ENCODE measurements around the gene RGS3.

RGS3 gene

GRCh38 chr9:113570749-113571711 lies 107.5 kb downstream of the RGS3 start:
- DNase-seq (ENCODE audit: low spot score): no peak

- no peak for DNase-seq (ENCODE audit: low spot score)
Measured at GRCh38 chr9:113572076-113572861, 108.7 kb downstream of the RGS3 start.

- no peak for DNase-seq (ENCODE audit: low spot score)
Measured at GRCh38 chr9:113573046-113573958, 109.8 kb downstream of the RGS3 start.

DNA sequence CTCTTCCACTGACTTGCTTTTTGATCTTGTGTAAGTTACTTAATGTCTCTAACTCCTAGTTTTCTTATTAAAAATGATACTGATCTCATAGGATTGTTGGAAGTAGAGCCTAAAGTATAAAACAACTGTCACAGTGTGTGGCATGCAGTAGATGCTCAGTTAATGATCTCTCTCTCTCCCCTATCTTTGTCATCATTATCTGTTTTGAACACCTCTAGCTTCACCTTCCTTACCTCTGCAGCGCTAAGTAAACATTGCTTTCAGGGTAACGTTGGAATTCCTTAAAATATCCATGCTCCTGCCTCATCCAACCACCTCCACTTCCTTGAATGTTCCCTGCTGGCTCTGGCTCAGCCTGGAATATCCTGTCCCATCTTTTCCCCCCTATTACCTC lies 110.4 kb downstream of the RGS3 start:
- no peak for DNase-seq (ENCODE audit: low spot score)

GRCh38 chr9:113574441-113575262 lies 111.1 kb downstream of the RGS3 start:
- no peak for DNase-seq (ENCODE audit: low spot score)

- DNase-seq (ENCODE audit: low spot score): no peak
Measured at GRCh38 chr9:113577525-113578261, 114.2 kb downstream of the RGS3 start.

DNA sequence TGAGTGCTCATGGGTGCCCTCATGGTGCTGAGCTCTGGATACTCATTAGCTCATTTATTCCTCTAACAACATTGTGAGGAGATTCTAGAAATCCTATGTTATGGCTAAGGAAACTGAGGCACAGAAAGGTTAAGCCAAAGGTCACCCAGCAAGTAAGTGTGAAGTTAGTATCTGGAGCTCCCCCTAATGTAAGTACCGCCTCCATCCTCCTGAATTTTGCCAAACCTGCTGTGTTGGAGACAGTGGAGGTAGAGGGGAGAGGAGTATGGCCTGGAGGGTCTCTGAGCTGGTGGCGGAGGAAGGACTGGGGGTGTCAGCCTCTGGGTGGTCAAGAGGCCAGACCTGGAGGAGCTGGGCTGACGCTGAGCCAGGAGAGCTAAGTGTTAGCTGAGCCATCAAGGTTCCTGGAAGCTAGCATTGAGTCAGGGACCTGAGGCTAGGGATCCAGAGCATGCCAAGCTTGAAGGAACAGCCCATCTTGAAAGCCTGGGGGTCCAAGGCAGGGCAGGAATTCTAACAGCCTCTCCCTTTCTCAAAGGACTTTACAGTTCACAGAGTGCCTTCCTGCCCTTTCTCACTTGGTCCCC lies 114.8 kb downstream of the RGS3 start:
- DNase-seq (ENCODE audit: low spot score): no peak

- DNase-seq (ENCODE audit: low spot score): no peak
Measured at GRCh38 chr9:113578882-113579282, 115.4 kb downstream of the RGS3 start.

DNA sequence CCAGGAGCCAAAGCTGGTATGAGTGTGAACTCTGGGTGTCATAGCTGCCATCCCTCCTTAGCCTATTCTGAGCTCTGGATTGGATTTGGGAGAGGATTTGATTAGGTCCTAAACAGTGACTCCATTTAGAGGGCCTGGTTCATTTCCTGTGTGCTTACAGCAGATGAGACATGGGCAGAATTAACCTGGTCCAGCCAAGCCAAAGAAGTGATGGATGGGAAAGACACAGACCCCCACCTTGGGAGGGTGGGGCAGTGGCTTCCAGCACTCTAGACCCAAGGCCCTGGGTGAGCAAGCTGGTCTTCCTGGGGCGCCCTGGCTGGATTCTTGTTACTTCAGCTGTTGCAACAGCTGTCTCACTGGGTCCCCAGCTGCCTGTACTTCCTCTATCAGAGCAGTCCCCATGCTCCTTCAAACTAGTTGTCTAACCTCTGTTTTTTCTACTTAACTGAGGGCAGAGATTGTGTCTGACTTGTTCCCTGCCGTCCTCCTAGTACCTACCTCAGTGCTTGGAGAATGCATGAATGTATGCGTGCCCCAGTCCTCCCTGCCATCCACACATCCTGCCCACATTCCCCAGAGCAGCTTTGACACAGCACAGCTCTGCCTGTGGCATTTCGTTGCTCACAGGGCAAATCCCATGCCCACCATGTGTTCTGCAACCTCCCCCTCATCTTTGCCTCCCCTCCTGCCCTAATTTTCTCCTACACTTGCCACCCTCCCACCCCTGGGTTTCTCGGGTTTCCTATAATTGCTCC lies 115.9 kb downstream of the RGS3 start:
- DNase-seq (ENCODE audit: low spot score): no peak

DNA sequence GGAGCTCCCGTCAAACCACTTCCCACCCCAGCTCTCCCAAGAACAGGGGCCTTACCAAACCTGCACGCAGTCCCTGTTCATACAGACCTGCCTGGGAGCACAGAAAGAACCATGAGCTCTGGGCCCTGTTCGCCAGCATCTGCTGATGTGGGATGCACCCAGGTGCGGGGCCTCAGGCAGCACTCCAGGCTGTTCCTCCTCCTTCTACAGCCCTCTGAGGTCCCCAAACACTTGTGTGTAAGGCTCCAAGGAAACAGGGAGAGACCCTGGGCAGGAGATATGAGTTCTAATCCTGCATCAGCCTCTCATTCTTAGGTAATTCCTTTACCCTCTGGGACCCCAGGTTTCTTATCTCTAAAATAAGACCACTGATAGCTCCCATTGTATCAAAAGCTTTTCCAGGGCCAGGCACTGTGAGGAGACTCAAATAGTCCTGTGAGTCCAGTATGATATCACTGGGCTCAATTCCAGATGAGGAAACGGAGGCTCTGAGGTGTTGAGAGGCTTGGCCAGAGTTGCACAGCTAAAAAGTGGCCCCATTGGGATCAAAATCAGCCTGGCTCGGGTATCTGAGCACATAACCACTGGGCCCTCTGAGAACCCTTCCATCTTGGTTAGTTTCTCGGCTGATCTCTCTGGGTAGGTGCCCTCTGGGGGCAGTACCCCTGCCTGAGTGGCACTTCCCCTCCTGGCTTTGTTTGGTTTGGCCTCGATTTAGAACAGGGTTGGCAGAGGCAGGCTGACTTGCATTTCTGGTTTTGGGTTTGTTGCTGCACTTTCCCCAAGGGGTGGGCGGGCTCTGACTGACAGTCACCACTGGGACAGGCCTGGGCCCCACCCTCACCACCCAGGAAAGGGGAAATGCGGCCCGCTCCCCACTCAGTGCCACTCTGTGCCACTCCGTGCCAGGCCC lies 116.8 kb downstream of the RGS3 start:
- DNase-seq (ENCODE audit: low spot score): no peak

DNA sequence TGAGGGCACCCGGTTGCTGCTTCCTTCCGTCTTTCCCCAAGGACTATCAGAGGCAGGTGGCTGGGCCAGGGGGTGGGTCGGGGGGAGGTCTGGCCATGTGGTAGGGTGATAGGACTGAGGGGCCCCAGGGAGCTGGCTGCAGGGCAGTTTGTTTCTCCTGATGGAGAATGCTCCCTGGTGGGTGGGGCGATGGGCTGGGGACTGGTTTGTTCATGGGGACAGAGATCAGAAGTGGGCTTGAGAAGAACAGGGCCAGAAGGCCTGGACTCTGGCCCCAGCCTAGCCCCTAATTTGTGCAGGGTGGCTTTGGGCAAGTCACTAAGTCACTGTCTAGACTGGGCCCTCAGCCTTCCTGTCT lies 117.4 kb downstream of the RGS3 start:
- no peak for DNase-seq (ENCODE audit: low spot score)

GRCh38 chr9:113581865-113582697 lies 118.6 kb downstream of the RGS3 start:
- DNase-seq (ENCODE audit: low spot score): no peak

GRCh38 chr9:113582698-113583200 lies 119.2 kb downstream of the RGS3 start:
- DNase-seq (ENCODE audit: low spot score): no peak

GRCh38 chr9:113583511-113584427 lies 120.2 kb downstream of the RGS3 start:
- DNase-seq (ENCODE audit: low spot score): no peak

GRCh38 chr9:113584428-113585084 lies 121.0 kb downstream of the RGS3 start:
- no peak for DNase-seq (ENCODE audit: low spot score)

GRCh38 chr9:113585085-113585442 lies 121.5 kb downstream of the RGS3 start:
- no peak for DNase-seq (ENCODE audit: low spot score)
